ENCODE data around the gene TMEM214. TPM values are rescaled to one million over a fixed set of nuclear protein-coding genes. Genes with fewer than 3 reads are reported as not detected.

The TMEM214 gene
- total RNA-seq, 1 experiment from 2014 or later, result 55.3 TPM

- H3T11ph ChIP-seq (ENCODE audit: low read length), result no peak overlapping the region
- H3K27ac ChIP-seq (ENCODE audit: insufficient read length, low read depth, low read length), result no peak overlapping the region
- H3K79me2 ChIP-seq (ENCODE audit: insufficient read depth, low read length), result peaks cover 5% of the 10 kb centered on the region; the same call in 1 of the 2 replicates
Observed at GRCh38 chr2:27069961-27070618, 37.3 kb downstream of the TMEM214 start.

More at GRCh38 chr2:27069961-27070618, 37.3 kb downstream of the TMEM214 start:
- no peak overlapping the region for H2AK5ac ChIP-seq (ENCODE audit: insufficient read length, low read length)
- H3K23ac ChIP-seq (ENCODE audit: insufficient read length, low read depth, low read length), result no peak overlapping the region
- H2BK12ac ChIP-seq (ENCODE audit: insufficient read length, low read depth, low read length), result no peak overlapping the region
- no CpG with 5 or more reads among the region's 8 CpGs for WGBS (ENCODE audit: extremely low coverage, insufficient read length, low lambda C conversion rate)
- H2AFZ ChIP-seq (ENCODE audit: low read length), result no peak overlapping the region
- no peak overlapping the region for H3K18ac ChIP-seq (ENCODE audit: insufficient read length, low read depth, low read length)
- H4K91ac ChIP-seq (ENCODE audit: insufficient read length, low read depth, low read length), result no peak overlapping the region
- H3K9me3 ChIP-seq (ENCODE audit: control insufficient read depth, low read depth, low read length), result no peaks in the 10 kb centered on the region
- no peak overlapping the region for H3K56ac ChIP-seq (ENCODE audit: insufficient read length, low read depth, low read length)
- no peak overlapping the region for H4K8ac ChIP-seq (replicated peaks; ENCODE audit: insufficient read length, low read depth, low read length)
- no peaks in the 10 kb centered on the region for H4K20me1 ChIP-seq (ENCODE audit: control insufficient read depth, insufficient read depth, insufficient read length)
- H3K4me1 ChIP-seq (ENCODE audit: insufficient read depth, low read length), result no peaks in the 10 kb centered on the region
- Mint-ChIP-seq H3K36me3 (ENCODE audit: insufficient read depth in 1 of 3, low read depth in 3 of 3) (peaks cover 18 to 50% (median 49%) of the 10 kb centered on the region in 3 experiments; a peak in 6 of 7 replicates), H3K9me3 (no peaks in the 10 kb centered on the region; a peak in 1 of 5 replicates), H3K4me1 (peaks cover 14 to 17% of the 10 kb centered on the region in 2 experiments), H3K4me3 (peak overlapping the region; percentile 94 to 97), H3K27me3 (ENCODE audit: low read depth) (peaks cover 7% of the 10 kb centered on the region; the same call in 1 of the 2 replicates), H3K27ac (no peak overlapping the region)
- no peak overlapping the region for H3K14ac ChIP-seq (ENCODE audit: insufficient read depth, low read length)
- no peaks in the 10 kb centered on the region for H3K27me3 ChIP-seq (ENCODE audit: insufficient read depth, low read length)
- H3K79me1 ChIP-seq (ENCODE audit: insufficient read depth, low read depth, low read length, poor library complexity, severe bottlenecking), result peaks cover 2% of the 10 kb centered on the region
- peak overlapping the region; percentile 85 for H3K9ac ChIP-seq (ENCODE audit: extremely low read depth, insufficient read length, low read length)
- TF ChIP-seq, protein P1, sequence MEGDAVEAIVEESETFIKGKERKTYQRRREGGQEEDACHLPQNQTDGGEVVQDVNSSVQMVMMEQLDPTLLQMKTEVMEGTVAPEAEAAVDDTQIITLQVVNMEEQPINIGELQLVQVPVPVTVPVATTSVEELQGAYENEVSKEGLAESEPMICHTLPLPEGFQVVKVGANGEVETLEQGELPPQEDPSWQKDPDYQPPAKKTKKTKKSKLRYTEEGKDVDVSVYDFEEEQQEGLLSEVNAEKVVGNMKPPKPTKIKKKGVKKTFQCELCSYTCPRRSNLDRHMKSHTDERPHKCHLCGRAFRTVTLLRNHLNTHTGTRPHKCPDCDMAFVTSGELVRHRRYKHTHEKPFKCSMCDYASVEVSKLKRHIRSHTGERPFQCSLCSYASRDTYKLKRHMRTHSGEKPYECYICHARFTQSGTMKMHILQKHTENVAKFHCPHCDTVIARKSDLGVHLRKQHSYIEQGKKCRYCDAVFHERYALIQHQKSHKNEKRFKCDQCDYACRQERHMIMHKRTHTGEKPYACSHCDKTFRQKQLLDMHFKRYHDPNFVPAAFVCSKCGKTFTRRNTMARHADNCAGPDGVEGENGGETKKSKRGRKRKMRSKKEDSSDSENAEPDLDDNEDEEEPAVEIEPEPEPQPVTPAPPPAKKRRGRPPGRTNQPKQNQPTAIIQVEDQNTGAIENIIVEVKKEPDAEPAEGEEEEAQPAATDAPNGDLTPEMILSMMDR (conservative IDR thresholded peaks at IDR 0.05), result no peak
- no peak overlapping the region for H2BK20ac ChIP-seq (ENCODE audit: low read depth, low read length, poor library complexity, severe bottlenecking)
- no peak overlapping the region for H4K5ac ChIP-seq (ENCODE audit: insufficient read length, low read depth, low read length)
- no peak overlapping the region for H3K4ac ChIP-seq (ENCODE audit: low read depth, low read length)
- no peak overlapping the region for H2BK5ac ChIP-seq (ENCODE audit: insufficient read length, low read length)
- no peak overlapping the region for H2BK120ac ChIP-seq (ENCODE audit: low read depth, low read length, poor library complexity, severe bottlenecking)
- no peak overlapping the region for H2BK15ac ChIP-seq (ENCODE audit: low read depth, low read length)
- H3K23me2 ChIP-seq (ENCODE audit: insufficient read length, low read depth, low read length, poor library complexity, severe bottlenecking), result peaks cover 12% of the 10 kb centered on the region
- peak overlapping the region; percentile 97 for H3K4me2 ChIP-seq (ENCODE audit: insufficient read depth, insufficient read length, low read length)
- DNase-seq, result no peak
